Dedifferentiated amniotic fluid mesenchymal stem cell (primary cell): ENCODE results near the gene JMJD1C.
A peak's percentile ranks its signal among the peaks of the same experiment; 100 is the strongest.
"Not testable (repeated sequence)": the region's sequence is repeated elsewhere in the genome, so short reads cannot be mapped to it uniquely, and the experiment has no call there.

ENCODE experiments used
- DNase-seq: peaks from one replicate; pipeline ENCODE4 v3.0.0-alpha.2; 2016; ENCODE audit errors: extremely low spot score

Gene JMJD1C

DNA sequence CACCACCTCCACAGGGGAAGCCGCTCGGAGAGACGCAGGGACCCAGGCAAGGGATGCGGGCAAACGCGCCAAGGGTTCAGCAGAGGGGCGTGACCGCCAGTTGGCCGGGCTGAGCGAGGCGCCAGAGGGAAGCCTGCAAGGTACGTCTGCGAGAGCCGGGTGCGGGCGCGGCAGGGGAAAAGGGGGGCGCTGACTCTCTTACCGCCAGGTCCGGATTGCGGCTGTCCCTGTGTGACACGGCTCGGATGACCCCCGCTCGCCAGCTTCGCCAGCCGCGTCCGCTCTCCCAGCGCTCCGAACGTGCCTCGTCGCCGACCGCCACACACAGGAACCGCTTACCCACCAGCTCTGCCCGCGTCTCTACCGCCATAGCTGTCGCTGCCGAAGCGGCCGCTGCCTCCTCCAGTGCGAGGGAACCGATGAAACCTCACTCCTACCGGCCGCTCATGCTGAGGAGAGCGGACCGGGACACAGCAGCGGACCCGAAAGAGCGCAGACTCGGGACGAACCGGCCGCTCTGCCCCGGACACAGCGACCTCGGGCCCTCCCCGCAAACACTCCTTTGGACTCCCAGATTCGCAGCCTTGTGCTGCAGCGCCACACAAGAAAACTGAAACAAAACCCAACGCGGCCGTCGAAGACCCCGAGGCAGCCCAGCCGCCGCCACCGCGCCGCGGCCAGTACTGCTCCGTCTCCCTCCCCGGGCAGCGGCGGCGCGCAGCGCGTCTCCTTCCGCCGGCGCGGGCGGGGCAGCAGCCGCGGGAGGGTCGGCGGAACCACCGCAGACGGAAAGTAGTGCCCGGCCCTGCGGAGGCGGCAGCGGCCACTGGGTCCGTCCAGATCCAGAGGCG lies at the start of gene JMJD1C:
Gene JMJD1C, minus strand, starts transcription at position 685 of the 851 bp plus-strand sequence. Its CDS starts 315 bp downstream, at position 370.
- DNase-seq = peak; percentile 59

DNA sequence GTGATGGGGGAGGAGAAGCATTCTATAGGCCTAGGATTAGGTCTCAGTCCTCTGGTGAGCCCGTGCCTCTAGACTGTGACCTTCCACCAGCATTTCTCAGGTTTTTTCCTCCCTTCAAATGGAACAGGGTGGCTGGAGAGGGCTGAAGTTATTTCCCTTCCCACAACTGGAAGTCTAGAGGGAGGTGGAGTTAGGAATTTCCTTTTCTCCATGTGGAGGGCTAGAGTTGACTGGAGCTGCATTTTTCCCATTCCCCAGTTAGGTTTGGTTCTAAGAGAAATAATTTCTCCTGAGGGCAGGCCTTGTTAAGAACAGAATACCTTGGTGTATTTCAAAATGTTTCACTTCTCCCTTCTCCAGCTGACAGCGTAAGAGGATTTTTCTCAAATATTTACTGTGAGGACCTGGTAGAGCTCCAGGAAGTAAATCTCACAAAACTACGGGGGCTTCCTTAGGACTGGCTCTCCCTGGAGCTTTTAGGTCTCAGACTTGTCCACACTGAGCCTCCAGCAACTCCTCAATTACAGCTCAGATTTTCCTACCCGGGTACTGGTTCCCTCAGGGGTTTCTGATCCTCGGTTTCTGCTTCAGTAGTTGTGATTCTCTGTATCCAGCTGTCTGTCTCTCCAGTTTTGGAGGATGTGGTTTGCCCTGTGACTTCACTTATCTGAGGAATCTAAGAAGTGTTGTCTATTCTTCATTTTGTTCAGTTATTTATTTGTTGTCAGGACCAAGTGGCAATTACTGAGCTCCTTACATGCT lies 49.4 kb upstream of the JMJD1C start:
- DNase-seq = peak; percentile 66

DNA sequence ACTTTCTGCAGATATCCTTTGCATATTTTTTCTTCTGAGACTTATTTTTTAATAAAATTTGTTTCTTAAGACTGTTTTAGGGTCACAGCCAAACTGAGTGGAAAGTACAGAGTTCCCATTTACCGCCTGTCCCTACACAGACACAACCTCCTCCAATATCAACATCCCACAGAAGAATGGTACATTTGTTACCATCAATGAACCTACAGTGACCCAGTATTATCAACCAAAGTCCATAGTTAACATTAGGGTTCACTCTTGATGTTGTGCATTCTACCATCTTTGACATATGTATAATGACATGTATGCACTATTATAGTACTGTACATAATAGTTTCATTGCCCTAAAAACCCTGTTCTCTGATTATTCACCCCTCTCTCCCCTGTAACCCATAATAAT lies 40.8 kb upstream of the JMJD1C start:
- DNase-seq = no peak

GRCh38 chr10:63505562-63505961 lies 39.8 kb upstream of the JMJD1C start:
- DNase-seq = no peak

DNA sequence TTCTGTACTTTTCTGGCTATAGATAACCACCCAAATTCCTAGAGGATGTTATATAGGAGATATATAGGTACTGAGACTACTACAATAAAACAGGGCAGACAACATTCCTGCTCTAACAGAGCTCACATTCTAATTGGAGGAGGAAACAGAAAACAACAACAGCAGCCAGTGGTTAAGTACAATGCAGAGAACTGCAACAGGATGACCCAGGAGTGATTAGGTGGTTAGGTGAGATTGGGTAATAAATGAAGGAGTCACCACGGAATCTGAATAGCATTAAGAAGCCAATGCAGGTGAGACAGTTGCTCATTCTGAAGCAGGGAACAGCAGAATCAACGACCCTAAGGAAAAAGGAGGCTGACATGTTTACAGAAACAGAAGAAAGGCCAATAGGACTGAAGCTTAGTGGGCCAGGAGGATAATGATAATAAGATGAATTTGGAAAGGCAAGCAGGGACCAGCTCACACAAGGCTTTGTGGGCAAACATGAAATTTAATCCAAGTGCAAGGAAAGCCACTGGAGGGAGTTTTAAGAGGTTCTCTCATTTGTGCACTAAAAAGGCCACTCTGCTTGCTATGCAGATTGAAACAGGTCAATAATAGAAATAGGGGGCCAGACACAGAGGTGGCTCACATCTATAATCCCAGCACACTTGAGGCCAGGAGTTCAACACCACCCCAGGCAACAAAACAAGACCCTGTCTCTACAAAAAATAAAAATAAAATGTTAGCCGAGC lies 38.5 kb upstream of the JMJD1C start:
- DNase-seq = no peak

- DNase-seq = no peak
Observed at GRCh38 chr10:63503395-63503794, 37.6 kb upstream of the JMJD1C start.

GRCh38 chr10:63502832-63503231 lies 37.1 kb upstream of the JMJD1C start:
- DNase-seq = no peak

DNA sequence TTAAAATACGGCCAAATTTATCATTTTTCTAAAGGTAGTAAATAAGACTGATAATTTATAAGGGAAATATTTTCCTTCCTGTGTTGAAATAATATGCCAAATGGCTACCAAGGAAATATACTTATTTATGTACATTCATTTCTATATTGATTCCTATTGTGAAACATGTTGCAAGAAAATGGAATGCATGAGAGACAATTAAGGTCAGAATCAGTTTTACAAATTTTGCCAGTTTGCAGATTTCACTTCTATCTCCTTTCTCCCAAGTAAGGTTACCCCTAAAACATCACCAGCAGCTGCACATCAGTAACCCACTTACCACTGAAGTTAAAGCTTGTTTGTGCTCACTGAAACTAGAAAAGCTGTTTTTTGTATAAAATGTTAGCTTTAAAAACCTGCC lies 36.2 kb upstream of the JMJD1C start:
- no peak for DNase-seq

- DNase-seq = not testable (repeated sequence)
Observed at GRCh38 chr10:63500551-63500950, 34.8 kb upstream of the JMJD1C start.

GRCh38 chr10:63498665-63499064 lies 32.9 kb upstream of the JMJD1C start:
- DNase-seq = no peak

- DNase-seq = no peak
Observed at GRCh38 chr10:63497321-63497720, 31.5 kb upstream of the JMJD1C start.

DNA sequence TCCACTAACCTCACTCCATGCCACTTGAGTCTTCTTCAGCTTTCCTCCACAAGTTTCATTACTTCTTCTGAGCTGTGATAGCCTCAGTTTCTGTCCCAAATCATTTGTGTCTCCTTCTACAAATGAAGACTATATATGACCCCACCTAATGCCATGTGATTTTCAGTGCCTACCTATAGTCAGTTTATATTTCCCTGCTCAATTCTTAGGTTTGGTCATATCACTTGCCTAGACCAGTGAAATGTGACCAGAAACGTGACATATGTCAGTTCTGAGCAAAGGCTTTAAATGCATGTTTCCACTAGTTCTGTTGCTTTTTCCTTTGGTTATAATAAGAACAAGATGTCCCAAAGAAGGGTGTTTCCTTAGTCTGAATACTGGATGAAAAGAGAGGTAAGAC lies 30.8 kb upstream of the JMJD1C start:
- no peak for DNase-seq

GRCh38 chr10:63494951-63495350 lies 29.2 kb upstream of the JMJD1C start:
- DNase-seq = no peak

DNA sequence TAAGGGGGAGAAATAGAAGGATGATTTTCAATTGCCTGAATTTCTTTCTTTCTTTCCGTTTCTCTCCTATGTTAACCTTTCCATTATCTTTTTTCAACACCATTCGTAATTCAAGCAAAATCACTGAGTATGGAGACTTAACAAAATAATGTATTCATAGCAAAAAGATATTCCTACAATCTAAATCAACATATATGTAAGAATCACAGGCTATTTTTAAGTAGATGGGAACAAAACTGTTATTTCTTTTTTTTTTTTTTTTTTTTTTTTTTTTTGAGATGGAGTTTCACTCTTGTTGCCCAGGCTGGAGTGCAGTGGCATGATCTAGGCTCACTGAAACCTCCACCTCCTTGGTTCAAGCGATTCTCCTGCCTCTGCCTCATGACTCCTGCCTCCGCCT lies 27.2 kb upstream of the JMJD1C start:
- no peak for DNase-seq

- DNase-seq = not testable (repeated sequence)
Observed at GRCh38 chr10:63492317-63492690, 26.5 kb upstream of the JMJD1C start.

GRCh38 chr10:63491588-63492316 lies 26.0 kb upstream of the JMJD1C start:
- DNase-seq = peak; percentile 92

- DNase-seq = no peak
Observed at GRCh38 chr10:63489838-63490237, 24.1 kb upstream of the JMJD1C start.

GRCh38 chr10:63487990-63488389 lies 22.2 kb upstream of the JMJD1C start:
- no peak for DNase-seq

DNA sequence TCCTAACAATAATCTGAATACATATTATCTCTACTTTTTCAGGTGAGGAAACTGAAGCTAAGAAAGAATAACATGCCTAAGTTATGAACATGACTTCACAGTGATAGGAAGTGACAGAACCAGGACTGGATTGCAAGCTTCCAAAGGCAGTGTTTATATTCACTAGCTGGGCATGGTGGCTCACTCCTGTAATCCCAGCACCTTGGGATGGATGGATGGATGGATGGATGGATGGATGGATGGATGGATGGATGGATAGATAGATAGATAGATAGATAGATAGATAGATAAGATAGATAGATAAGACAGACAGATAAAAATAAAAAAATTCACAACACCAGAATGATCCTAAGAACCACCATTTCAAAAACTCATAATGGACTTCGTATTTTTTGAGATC lies 18.2 kb upstream of the JMJD1C start:
- DNase-seq = no peak

DNA sequence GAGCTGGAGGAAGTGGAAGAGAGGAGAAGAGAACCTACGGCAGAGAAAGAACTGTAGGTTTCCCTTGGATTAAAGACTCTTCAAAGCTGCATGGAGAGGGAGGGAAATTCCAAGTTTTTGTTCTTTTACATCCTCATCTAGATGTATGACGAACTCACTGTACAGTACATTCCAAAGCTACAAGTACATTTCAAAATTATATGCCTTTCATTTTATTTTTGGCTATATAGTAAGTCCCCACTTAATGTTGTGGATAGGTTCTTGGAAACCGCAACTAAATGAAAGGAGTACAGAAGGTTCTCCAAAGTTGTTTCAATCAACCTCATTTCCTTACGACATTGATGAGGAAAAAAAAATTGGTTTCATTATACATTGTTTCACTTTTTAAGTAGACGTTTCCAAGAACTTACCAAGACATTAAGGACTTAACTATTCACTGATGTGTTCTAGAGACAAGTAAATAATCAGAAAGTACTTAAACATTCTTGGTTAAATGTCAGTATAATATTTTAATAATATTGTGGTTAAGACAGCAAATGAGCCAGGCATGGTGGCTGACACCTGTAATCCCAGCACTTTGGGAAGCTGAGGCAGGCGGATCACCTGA lies 16.1 kb upstream of the JMJD1C start:
- DNase-seq = no peak

GRCh38 chr10:63480237-63480636 lies 14.5 kb upstream of the JMJD1C start:
- DNase-seq = no peak
